ENCODE results near the gene ETS1. TPM values are rescaled to one million over a fixed set of nuclear protein-coding genes. Genes with fewer than 3 reads are reported as not detected.

The ETS1 gene
- total RNA-seq, 1 experiment from 2014 or later, result 3.7 TPM

DNA sequence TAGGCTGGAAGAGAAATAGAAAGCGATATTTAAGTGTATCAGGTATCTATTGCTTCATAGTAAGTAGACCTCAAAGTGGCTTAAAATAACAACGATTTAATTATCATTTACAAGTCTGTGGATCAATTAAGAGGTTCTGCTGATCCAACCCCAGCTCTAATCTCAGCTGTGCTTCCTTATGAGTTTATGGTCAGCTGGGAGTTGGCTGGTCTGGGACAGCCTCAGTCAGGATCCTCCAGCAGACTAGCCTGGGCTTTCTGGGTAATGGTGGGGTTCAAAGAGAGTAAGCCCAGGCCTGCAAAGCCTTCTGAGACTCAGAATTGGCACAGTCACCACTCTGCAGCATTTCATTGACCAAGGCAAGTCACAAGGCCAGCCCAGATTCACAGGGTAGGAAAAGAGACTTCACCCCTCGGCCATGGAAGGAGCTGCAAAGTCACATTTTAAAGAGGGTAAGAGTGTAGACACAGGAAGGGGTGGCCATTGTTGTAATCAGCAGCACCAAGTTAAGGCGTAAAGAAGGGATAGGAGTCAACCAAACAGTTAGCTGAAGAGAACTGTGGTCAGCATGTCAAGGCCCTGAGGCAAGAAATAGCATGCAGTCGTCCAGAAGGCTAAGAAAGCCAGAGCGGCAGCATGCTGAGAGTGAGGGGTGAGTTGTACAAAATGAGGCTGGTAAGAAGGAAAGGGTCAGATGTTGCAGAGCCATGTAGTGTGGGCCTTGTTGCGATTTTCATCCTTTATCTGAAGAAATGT lies 168.2 kb downstream of the ETS1 start:
- Histone ChIP-seq H3K4me1 (ENCODE audit: insufficient read depth, low read length, poor library complexity, severe bottlenecking) (no peaks in the 10 kb centered on the region), H3K9me3 (ENCODE audit: low read depth, low read length, poor library complexity, severe bottlenecking) (no peaks in the 10 kb centered on the region), H3K4me3 (ENCODE audit: low read depth, low read length, poor library complexity, severe bottlenecking) (no peak overlapping the region), H3K27ac (ENCODE audit: low read depth, low read length, poor library complexity, severe bottlenecking) (no peak overlapping the region), H3K36me3 (ENCODE audit: insufficient read depth, low read length, poor library complexity, severe bottlenecking) (no peaks in the 10 kb centered on the region), H3K27me3 (replicated peaks; ENCODE audit: insufficient read depth, low read depth, low read length, poor library complexity) (peaks cover 22% of the 10 kb centered on the region)
- DNase-seq (ENCODE audit: low spot score), result no peak
- intact Hi-C loops (cut with micrococcal nuclease; ENCODE audit: unreplicated experiment), result no loop called here
- no TSS peak for BruUV-seq (replicated peaks)
- ChIA-PET CTCF (no interaction called here), POLR2A (ENCODE audit: low non-redundant PET) (no interaction called here)
- TF ChIP-seq EZH2 (IDR thresholded peaks at IDR 0.05; ENCODE audit: borderline replicate concordance, low read depth, low read length, poor library complexity, severe bottlenecking), result no peak
- TF ChIP-seq CTCF (conservative IDR thresholded peaks at IDR 0.05; ENCODE audit: low read depth, low read length), result no peak

GRCh38 chr11:128417607-128418324 lies 169.6 kb downstream of the ETS1 start:
- no peak for DNase-seq (ENCODE audit: low spot score)
- H3K4me1 ChIP-seq (ENCODE audit: insufficient read depth, low read length, poor library complexity, severe bottlenecking), result no peaks in the 10 kb centered on the region
- no peak for TF ChIP-seq CTCF (conservative IDR thresholded peaks at IDR 0.05; ENCODE audit: low read depth, low read length)
- no peak for TF ChIP-seq EZH2 (IDR thresholded peaks at IDR 0.05; ENCODE audit: borderline replicate concordance, low read depth, low read length, poor library complexity, severe bottlenecking)
- H3K27ac ChIP-seq (ENCODE audit: low read depth, low read length, poor library complexity, severe bottlenecking), result no peak overlapping the region
- H3K36me3 ChIP-seq (ENCODE audit: insufficient read depth, low read length, poor library complexity, severe bottlenecking), result no peaks in the 10 kb centered on the region
- BruUV-seq (replicated peaks), result no TSS peak
- POLR2A ChIA-PET (ENCODE audit: low non-redundant PET), result interaction anchor here (0.7 kb wide), 2 partner anchors 18 to 70 kb away, joined by 3 to 4 read pairs; no protein-coding TSS in a partner anchor
- H3K4me3 ChIP-seq (ENCODE audit: low read depth, low read length, poor library complexity, severe bottlenecking), result no peak overlapping the region
- CTCF ChIA-PET, result no interaction called here
- no peaks in the 10 kb centered on the region for H3K9me3 ChIP-seq (ENCODE audit: low read depth, low read length, poor library complexity, severe bottlenecking)
- intact Hi-C loops (cut with micrococcal nuclease; ENCODE audit: unreplicated experiment), result no loop called here
- peaks cover 25% of the 10 kb centered on the region for H3K27me3 ChIP-seq (replicated peaks; ENCODE audit: insufficient read depth, low read depth, low read length, poor library complexity)

- no peak for TF ChIP-seq CTCF (conservative IDR thresholded peaks at IDR 0.05; ENCODE audit: low read depth, low read length)
- no peak for TF ChIP-seq EZH2 (IDR thresholded peaks at IDR 0.05; ENCODE audit: borderline replicate concordance, low read depth, low read length, poor library complexity, severe bottlenecking)
- no peak overlapping the region for H3K4me3 ChIP-seq (ENCODE audit: low read depth, low read length, poor library complexity, severe bottlenecking)
- H3K9me3 ChIP-seq (ENCODE audit: low read depth, low read length, poor library complexity, severe bottlenecking), result no peaks in the 10 kb centered on the region
- CTCF ChIA-PET, result no interaction called here
- no peak for DNase-seq (ENCODE audit: low spot score)
- no peak overlapping the region for H3K27ac ChIP-seq (ENCODE audit: low read depth, low read length, poor library complexity, severe bottlenecking)
- BruUV-seq (replicated peaks), result no TSS peak
- no peaks in the 10 kb centered on the region for H3K4me1 ChIP-seq (ENCODE audit: insufficient read depth, low read length, poor library complexity, severe bottlenecking)
- no peaks in the 10 kb centered on the region for H3K36me3 ChIP-seq (ENCODE audit: insufficient read depth, low read length, poor library complexity, severe bottlenecking)
- POLR2A ChIA-PET (ENCODE audit: low non-redundant PET), result no interaction called here
- intact Hi-C loops (cut with micrococcal nuclease; ENCODE audit: unreplicated experiment), result no loop called here
- peaks cover 24% of the 10 kb centered on the region for H3K27me3 ChIP-seq (replicated peaks; ENCODE audit: insufficient read depth, low read depth, low read length, poor library complexity)
These were observed 170.4 kb downstream of the ETS1 start for GRCh38 chr11:128416976-128417375.

Data from A673 (cell line).